ENCODE measurements around the gene TRIM40.
"Not testable (repeated sequence)": the region's sequence is repeated elsewhere in the genome, so short reads cannot be mapped to it uniquely, and the experiment has no call there.

TRIM40 gene

DNA sequence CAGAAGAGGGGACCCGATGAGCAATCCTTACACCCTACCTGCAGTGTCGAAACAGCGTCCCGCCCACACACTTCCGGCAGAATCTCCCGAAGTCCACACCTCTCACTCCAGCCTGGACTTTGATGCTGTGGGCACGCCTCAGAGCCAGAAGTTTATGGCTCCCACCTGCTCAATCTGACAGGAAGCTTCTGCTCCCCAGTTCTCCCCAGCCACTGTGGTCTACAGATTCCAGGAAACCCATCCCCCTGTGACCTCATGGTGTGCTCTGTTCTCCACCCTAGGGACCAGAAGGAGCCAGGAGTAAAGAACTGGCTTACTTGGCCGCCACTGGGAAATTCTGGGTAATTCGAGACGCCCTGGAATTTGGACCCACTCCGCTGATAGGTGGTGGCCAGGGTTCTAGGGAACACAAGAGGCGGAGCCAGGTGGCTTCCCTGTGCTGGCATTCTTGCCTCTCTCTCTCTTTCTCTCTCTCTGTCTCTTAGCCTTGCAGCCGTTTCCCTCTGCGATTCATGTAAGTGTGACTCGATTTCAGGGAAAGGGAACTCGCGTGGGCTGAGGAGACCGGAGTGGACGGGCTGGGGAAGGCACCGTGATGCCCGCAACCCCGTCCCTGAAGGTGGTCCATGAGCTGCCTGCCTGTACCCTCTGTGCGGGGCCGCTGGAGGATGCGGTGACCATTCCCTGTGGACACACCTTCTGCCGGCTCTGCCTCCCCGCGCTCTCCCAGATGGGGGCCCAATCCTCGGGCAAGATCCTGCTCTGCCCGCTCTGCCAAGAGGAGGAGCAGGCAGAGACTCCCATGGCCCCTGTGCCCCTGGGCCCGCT is 27.4 kb downstream of the TRIM40 start, which contains the start of gene TRIM15:
TSS of gene TRIM15 (plus strand) at position 457 of the 828 bp plus-strand sequence. CDS start at position 596, 139 bp downstream.
- peak in 1 of 2 donors; percentile 24 for DNase-seq (ENCODE audit: low read depth in 2 of 2)

GRCh38 chr6:30163918-30164654 is 28.1 kb downstream of the TRIM40 start:
- DNase-seq (ENCODE audit: low read depth in 2 of 2), result no peak

- DNase-seq (ENCODE audit: low read depth in 2 of 2), result no peak
These were observed 28.8 kb downstream of the TRIM40 start for GRCh38 chr6:30164714-30165113.

DNA sequence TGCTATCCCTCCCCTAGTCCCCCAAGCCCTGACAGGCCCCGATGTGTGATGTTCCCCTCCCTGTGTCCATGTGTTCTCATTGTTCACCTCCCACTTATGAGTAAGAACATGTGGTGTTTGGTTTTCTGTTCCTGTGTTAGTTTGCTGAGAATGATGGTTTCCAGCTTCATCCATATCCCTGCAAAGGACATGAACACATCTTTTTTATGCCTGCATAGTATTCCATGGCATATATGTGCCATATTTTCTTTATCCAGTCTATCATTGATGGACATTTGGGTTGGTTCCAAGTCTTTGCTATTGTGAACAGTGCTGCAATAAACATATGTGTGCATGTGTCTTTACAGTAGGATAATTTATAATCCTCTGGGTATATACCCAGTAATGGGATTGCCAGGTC is 29.3 kb downstream of the TRIM40 start:
- DNase-seq (ENCODE audit: low read depth in 2 of 2), result not testable (repeated sequence)

DNA sequence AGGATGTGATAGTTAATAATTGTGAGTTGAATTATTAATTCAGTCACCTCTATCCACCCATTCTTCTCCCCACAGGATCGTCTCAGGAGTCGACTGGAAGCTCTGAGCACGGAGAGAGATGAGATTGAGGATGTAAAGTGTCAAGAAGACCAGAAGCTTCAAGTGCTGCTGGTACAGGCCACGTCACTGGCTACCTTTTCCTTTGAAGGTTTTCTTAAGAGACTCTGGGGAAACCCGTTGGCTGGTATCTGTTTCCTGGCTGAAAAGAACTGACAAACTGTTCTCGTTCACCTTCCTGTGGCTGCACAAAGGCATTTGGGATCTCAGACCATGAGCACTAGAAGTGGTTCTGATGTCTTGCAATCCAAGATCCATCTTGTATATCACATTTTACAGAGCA is 31.2 kb downstream of the TRIM40 start:
- no peak for DNase-seq (ENCODE audit: low read depth in 2 of 2)

GRCh38 chr6:30168741-30169140 is 32.8 kb downstream of the TRIM40 start:
- DNase-seq (ENCODE audit: low read depth in 2 of 2), result no peak

DNA sequence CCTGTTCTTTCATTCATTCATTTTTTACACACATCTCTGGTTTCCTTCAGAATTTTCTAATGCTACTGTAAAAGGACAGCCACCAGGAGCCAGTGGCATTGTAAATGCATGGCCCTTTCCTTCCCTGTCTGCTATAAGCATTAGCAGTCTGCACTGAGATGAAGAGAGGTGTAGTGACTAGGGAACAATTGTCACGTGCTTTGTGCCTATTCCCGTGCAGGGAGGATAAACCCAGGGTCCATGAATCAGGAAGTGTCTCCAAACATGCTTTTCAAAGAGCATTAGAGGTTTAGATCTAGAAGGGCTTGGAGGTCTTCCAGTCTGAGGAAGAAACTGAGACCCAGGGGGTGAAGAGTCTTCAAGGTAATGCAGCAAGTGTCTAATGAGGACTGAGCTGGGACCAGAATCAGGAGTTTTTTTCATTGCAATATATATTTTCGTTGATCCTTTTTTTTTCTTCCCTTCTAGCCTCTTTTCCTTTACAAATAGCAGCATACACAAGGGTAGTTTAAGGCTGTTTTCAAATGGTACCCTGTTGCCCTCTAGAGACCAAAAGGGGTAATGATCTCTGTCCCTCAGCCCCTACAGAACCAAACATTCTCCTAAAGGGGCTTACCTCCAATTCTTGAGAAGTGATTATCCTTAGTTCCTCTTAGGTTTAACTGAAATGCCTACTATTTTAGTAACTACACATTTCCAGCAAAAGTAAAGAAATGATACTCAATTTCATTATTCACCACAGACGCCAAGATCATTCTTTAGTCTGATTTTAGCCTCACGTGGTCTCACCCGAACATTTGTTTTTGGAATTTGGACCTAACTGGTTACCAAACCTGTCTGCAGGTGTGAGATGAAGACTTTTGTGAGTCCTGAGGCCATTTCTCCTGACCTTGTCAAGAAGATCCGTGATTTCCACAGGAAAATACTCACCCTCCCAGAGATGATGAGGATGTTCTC is 34.0 kb downstream of the TRIM40 start:
- no peak for DNase-seq (ENCODE audit: low read depth in 2 of 2)

DNA sequence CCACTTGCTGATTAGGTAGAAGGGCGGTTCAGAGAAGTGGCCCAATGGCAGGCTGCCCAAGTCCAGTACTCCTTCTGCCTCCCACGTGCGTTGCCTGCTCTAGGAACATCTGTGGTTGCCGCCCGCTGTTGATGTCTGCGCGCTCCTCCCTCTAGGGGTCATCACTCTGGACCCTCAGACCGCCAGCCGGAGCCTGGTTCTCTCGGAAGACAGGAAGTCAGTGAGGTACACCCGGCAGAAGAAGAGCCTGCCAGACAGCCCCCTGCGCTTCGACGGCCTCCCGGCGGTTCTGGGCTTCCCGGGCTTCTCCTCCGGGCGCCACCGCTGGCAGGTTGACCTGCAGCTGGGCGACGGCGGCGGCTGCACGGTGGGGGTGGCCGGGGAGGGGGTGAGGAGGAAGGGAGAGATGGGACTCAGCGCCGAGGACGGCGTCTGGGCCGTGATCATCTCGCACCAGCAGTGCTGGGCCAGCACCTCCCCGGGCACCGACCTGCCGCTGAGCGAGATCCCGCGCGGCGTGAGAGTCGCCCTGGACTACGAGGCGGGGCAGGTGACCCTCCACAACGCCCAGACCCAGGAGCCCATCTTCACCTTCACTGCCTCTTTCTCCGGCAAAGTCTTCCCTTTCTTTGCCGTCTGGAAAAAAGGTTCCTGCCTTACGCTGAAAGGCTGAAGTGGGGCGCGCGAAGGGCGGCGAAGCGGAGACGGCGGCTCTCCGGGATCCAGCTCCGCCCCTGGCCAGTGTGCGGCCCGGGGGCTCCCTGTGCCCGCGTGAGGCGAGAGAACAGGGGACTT is 35.9 kb downstream of the TRIM40 start:
- DNase-seq (ENCODE audit: low read depth in 2 of 2), result no peak

GRCh38 chr6:30172681-30173080 is 36.7 kb downstream of the TRIM40 start:
- no peak for DNase-seq (ENCODE audit: low read depth in 2 of 2)

DNA sequence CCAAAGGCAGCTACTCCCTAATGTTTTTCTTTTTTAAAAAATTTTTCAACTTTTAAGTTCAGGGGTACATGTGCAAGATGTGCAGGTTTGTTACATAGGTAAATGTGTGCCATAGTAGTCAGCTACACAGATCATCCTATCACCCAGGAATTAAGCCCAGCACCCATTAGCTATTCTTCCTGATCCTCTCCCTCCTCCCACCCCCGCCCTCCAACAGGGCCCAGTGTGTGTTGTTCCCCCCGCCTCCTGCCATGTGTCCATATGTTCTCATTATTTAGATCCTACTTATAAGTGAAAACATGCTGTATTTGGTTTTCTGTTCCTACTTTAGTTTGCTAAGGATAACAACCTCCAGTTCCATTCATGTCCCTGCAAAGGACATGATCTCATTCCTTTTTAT is 39.8 kb downstream of the TRIM40 start:
- no peak for DNase-seq (ENCODE audit: low read depth in 2 of 2)

- DNase-seq (ENCODE audit: low read depth in 2 of 2), result no peak
These were observed 42.9 kb downstream of the TRIM40 start for GRCh38 chr6:30178837-30179236.

DNA sequence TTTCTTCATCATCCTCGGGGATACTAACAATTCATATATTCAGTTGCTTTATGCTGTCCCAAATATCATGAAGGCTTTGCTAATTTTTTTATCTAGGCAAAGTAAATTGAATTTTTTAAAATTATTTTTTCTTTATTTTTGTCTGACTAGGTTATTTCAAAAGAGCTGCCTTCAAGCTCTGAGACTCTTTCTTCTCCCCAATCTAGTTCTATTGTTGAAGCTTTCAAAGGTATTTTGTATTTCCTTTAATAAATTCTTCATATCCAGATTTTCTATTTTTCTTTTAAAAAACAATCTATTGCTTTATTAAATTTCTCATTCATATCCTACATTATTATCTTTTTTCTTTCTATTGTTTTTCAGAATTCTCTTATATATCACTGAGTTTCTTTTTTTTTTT is 44.2 kb downstream of the TRIM40 start:
- DNase-seq (ENCODE audit: low read depth in 2 of 2), result no peak

GRCh38 chr6:30184417-30185031 is 48.6 kb downstream of the TRIM40 start:
- no peak for DNase-seq (ENCODE audit: low read depth in 2 of 2)

DNA sequence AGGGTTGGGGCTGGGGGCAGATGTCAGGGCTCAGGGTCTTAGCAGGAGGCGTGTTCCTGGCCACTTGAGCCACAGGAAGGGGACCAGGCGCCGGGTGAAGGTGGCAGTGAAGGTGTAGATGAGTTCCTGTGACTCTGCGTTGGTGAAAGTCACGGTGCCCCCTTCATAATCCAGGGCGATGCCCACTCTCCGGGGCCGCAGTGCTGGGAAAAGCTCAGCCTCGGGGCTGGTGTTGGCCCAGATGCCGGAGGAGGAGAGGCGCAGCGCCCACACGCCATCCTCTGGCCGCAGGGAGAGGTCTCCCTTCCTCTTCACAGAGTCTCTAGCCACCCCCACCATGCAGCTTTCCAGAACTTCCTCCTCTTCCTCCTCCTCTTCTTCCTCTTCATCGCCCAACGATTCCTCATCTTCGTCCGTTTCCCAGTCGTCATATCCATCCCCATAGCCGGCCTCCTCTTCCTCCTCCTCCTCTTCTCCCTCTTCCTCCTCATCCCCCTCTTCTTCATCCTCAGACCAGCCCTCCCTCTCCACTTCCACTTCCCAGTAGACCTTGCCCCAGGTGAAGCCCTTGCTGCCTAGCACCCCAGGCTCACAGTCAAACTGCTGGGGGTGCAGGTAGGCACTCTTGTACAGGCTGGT is 50.0 kb downstream of the TRIM40 start:
- no peak for DNase-seq (ENCODE audit: low read depth in 2 of 2)

GRCh38 chr6:30188541-30188940 is 52.6 kb downstream of the TRIM40 start:
- no peak for DNase-seq (ENCODE audit: low read depth in 2 of 2)

- no peak for DNase-seq (ENCODE audit: low read depth in 2 of 2)
These were observed 56.1 kb downstream of the TRIM40 start for GRCh38 chr6:30192076-30192475.

DNA sequence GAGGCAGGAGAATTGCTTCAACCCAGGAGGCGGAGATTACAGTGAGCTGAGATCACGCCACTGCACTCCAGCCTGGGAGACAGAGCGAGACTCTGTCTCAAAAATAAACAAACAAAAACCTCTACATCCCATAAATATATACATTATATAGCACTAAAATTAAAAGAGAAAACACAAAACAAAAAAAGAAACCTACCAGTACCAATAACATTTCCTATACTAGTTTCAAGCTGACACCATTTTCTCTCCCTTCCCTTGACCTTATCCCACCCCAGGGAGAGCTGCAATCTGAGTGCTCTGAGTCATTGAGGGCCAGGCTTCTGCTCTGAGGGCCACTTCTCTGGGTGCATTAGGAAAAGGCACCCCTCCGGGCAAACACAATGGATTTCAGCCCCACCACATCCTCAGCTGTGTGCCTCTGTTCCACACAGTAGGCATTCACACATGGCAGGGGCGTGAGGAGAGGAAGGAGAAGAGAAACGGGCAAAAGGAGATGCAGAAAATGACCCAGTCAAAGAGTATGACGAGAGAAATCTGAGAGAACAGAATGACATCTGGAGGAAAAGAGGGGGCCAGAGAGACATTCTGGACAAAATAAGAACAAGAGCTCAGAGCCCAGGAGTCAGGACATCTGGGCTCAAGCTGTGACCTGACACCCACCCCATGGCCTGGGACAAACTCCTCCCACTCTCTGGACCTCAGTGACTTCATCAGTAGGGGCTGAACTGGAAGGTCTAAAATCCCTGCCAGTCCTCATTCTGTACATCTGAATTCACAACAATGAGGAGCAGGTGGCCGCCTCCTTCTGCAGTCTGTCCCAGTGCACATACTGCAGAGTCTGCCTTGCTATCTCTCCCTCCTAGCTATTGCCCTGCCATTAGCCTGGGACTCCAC is 59.1 kb downstream of the TRIM40 start:
- no peak for DNase-seq (ENCODE audit: low read depth in 2 of 2)

- no peak for DNase-seq (ENCODE audit: low read depth in 2 of 2)
These were observed 60.0 kb downstream of the TRIM40 start for GRCh38 chr6:30195951-30196350.

GRCh38 chr6:30196376-30196775 is 60.4 kb downstream of the TRIM40 start:
- DNase-seq (ENCODE audit: low read depth in 2 of 2), result no peak

Data from stimulated activated CD4-positive, alpha-beta T cell treated with anti-CD3 and anti-CD28 coated beads, Interleukin-1b, Interleukin-23, amount 100 ng/mL, for 1 hour (primary cell).